RWPE2 (cell line): ENCODE results near the gene ASIC2.

Experiments used
- ATAC-seq: fragments of 200-7000 bp; cut with Tn5 transposase; 3 replicates; pipeline ENCODE4 v1.9.1; 2021; ENCODE audit warnings: low read depth
- DNase-seq: peaks from one replicate; pipeline ENCODE4 v3.0.0-alpha.2; 2020; ENCODE audit warnings: low spot score
- H3K27ac ChIP-seq: fragments of 450-650 bp; 2 replicates; pipeline ENCODE4 v1.5.1; 2017; ENCODE audit warnings: mild to moderate bottlenecking; ENCODE audit not compliant: poor library complexity, severe bottlenecking
- H3K27me3 ChIP-seq: fragments of 250-450 bp; sonication (Bioruptor Pico); 2 replicates; pipeline ENCODE4 v1.5.1; 2021; ENCODE audit warnings: mild to moderate bottlenecking, moderate library complexity; ENCODE audit not compliant: insufficient read depth, poor library complexity, severe bottlenecking
- H3K36me3 ChIP-seq: fragments of 250-450 bp; sonication (Bioruptor Pico); 2 replicates; pipeline ENCODE4 v1.5.1; 2020; ENCODE audit warnings: low read depth, mild to moderate bottlenecking, moderate library complexity
- H3K4me1 ChIP-seq: fragments of 250-450 bp; sonication (Bioruptor Pico); 2 replicates; pipeline ENCODE4 v1.5.1; 2021; ENCODE audit warnings: mild to moderate bottlenecking, moderate library complexity; ENCODE audit not compliant: insufficient read depth, poor library complexity, severe bottlenecking
- H3K4me3 ChIP-seq: fragments of 250-450 bp; sonication (Bioruptor Pico); 2 replicates; pipeline ENCODE4 v1.5.1; 2021; ENCODE audit warnings: mild to moderate bottlenecking, moderate library complexity; ENCODE audit not compliant: severe bottlenecking
- H3K9me3 ChIP-seq: fragments of 250-450 bp; sonication (Bioruptor Pico); 2 replicates; pipeline ENCODE4 v1.5.1; 2021; ENCODE audit warnings: mild to moderate bottlenecking, moderate library complexity; ENCODE audit not compliant: severe bottlenecking
- CTCF ChIP-seq: fragments of 450-650 bp; IDR thresholded peaks from one replicate; pipeline ENCODE4 v1.5.1; 2017; ENCODE audit warnings: mild to moderate bottlenecking, moderate library complexity; ENCODE audit not compliant: poor library complexity, severe bottlenecking

Gene ASIC2

GRCh38 chr17:33097411-33097810 lies 195.7 kb downstream of the ASIC2 start:
- Histone ChIP-seq H3K4me1 (no peaks in the 10 kb centered on the region), H3K27me3 (no peaks in the 10 kb centered on the region), H3K27ac (no peak overlapping the region), H3K4me3 (no peak overlapping the region), H3K9me3 (no peaks in the 10 kb centered on the region), H3K36me3 (no peaks in the 10 kb centered on the region)
- DNase-seq (no peak), ATAC-seq (no peak)
- no peak for TF ChIP-seq CTCF

GRCh38 chr17:33096161-33096560 lies 196.9 kb downstream of the ASIC2 start:
- H3K4me1 ChIP-seq, result no peaks in the 10 kb centered on the region
- H3K27ac ChIP-seq, result no peak overlapping the region
- no peak for TF ChIP-seq CTCF
- DNase-seq (no peak), ATAC-seq (no peak)
- H3K4me3 ChIP-seq, result no peak overlapping the region
- H3K36me3 ChIP-seq, result no peaks in the 10 kb centered on the region
- no peaks in the 10 kb centered on the region for H3K27me3 ChIP-seq
- H3K9me3 ChIP-seq, result no peaks in the 10 kb centered on the region

- no peaks in the 10 kb centered on the region for H3K9me3 ChIP-seq
- DNase-seq (no peak), ATAC-seq (peak; percentile 66)
- no peak overlapping the region for H3K4me3 ChIP-seq
- no peak overlapping the region for H3K27ac ChIP-seq
- no peaks in the 10 kb centered on the region for H3K36me3 ChIP-seq
- TF ChIP-seq CTCF, result no peak
- no peaks in the 10 kb centered on the region for H3K4me1 ChIP-seq
- H3K27me3 ChIP-seq, result no peaks in the 10 kb centered on the region
Measured at GRCh38 chr17:33091271-33091670, 201.8 kb downstream of the ASIC2 start.

- H3K9me3 ChIP-seq, result no peaks in the 10 kb centered on the region
- H3K4me1 ChIP-seq, result no peaks in the 10 kb centered on the region
- TF ChIP-seq CTCF, result no peak
- H3K36me3 ChIP-seq, result no peaks in the 10 kb centered on the region
- ATAC-seq, result no peak
- H3K4me3 ChIP-seq, result no peak overlapping the region
- H3K27ac ChIP-seq, result no peak overlapping the region
- H3K27me3 ChIP-seq, result no peaks in the 10 kb centered on the region
- no peak for DNase-seq
Measured at GRCh38 chr17:33090806-33091205, 202.3 kb downstream of the ASIC2 start.

- no peak for DNase-seq
- no peak overlapping the region for H3K27ac ChIP-seq
- no peaks in the 10 kb centered on the region for H3K4me1 ChIP-seq
- no peaks in the 10 kb centered on the region for H3K9me3 ChIP-seq
- H3K27me3 ChIP-seq, result no peaks in the 10 kb centered on the region
- no peak for ATAC-seq
- no peak for TF ChIP-seq CTCF
- H3K36me3 ChIP-seq, result no peaks in the 10 kb centered on the region
- no peak overlapping the region for H3K4me3 ChIP-seq
Measured at GRCh38 chr17:33086878-33087277, 206.2 kb downstream of the ASIC2 start.
